VCaP (cell line): ENCODE data around the gene CFC1B.
"Not testable (repeated sequence)": the region's sequence is repeated elsewhere in the genome, so short reads cannot be mapped to it uniquely, and the experiment has no call there.

Experiments
- H3K27ac ChIP-seq: fragments of 450-650 bp; 2 replicates; pipeline ENCODE4 v1.5.1; 2017

CFC1B gene

GRCh38 chr2:130566165-130566564 lies 45.1 kb downstream of the CFC1B start:
- H3K27ac ChIP-seq = not testable (repeated sequence)

- not testable (repeated sequence) for H3K27ac ChIP-seq
These were observed 50.9 kb downstream of the CFC1B start for GRCh38 chr2:130571929-130572328.

GRCh38 chr2:130574230-130574629 lies 53.2 kb downstream of the CFC1B start:
- H3K27ac ChIP-seq = not testable (repeated sequence)

DNA sequence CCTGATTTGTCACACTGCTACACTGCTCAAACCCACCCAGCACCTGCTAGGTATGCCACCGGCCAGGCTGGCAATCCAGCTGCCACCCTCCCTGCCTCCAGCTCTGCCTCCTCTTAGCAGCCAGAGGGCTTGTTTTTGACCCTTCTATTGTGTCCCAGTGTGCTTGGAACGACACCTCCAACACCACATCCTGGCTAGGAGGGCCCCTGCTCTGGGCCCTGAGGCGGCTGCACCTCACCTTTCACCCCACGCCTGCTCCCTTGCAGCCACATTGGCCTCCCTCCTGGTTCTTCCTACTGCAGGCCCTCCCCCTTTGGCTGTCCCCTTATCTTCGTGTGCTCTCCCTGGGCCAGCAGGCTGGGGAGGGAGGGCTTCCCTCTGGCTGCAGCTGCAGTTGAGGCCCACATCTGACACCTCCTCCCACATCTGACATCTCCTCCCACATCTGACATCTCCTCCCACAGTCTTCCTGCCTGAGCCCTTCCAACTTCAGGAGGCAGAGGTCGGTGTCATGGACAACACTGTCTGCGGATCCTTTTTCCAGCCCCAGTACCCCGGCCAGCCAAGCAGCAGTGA lies 55.3 kb downstream of the CFC1B start:
- H3K27ac ChIP-seq = not testable (repeated sequence)

DNA sequence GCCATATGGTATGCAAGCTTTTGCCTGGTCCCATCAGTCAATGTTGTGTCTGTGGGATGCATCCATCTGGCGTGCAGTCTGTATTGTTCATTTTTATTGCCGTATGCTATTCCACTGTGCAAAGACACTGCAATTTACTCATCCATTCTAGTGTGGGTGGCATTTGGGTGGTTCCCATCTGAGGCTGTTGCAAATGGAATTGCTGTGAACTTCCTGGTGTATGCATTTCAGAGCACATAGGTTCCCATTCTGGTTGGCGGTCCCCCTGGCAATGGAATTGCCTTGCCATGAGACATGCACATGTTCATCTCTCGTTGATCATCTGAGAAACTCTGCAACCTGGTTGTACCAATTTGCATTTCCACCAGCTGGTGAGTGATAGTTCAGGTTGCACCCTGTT lies 56.5 kb downstream of the CFC1B start:
- not testable (repeated sequence) for H3K27ac ChIP-seq
